ENCODE measurements around the gene CHDH.

CHDH gene

GRCh38 chr3:53807117-53807810 lies 39.0 kb downstream of the CHDH start:
- DNase-seq = no peak

GRCh38 chr3:53806182-53807116 lies 39.8 kb downstream of the CHDH start:
- peak; percentile 29 to 69 for DNase-seq

- DNase-seq = no peak
Measured at GRCh38 chr3:53805463-53806159, 40.6 kb downstream of the CHDH start.

GRCh38 chr3:53804697-53805462 lies 41.3 kb downstream of the CHDH start:
- peak in 1 of 2 experiments; percentile 13 for DNase-seq

GRCh38 chr3:53803816-53804695 lies 42.2 kb downstream of the CHDH start:
- DNase-seq = no peak

GRCh38 chr3:53803124-53803815 lies 42.9 kb downstream of the CHDH start:
- DNase-seq = peak; percentile 32 to 81

- DNase-seq = no peak
Measured at GRCh38 chr3:53802256-53802880, 43.9 kb downstream of the CHDH start.

- no peak for DNase-seq
Measured at GRCh38 chr3:53801319-53801718, 44.9 kb downstream of the CHDH start.

GRCh38 chr3:53800041-53800906 lies 45.9 kb downstream of the CHDH start:
- no peak for DNase-seq

- DNase-seq = no peak
Measured at GRCh38 chr3:53799338-53799865, 46.8 kb downstream of the CHDH start.

- no peak for DNase-seq
Measured at GRCh38 chr3:53798144-53798543, 48.1 kb downstream of the CHDH start.

GRCh38 chr3:53795789-53796560 lies 50.2 kb downstream of the CHDH start:
- DNase-seq = peak; percentile 19 to 63

- DNase-seq = no peak
Measured at GRCh38 chr3:53795176-53795575, 51.0 kb downstream of the CHDH start.

- DNase-seq = no peak
Measured at GRCh38 chr3:53794597-53794996, 51.6 kb downstream of the CHDH start.

GRCh38 chr3:53792866-53793265 lies 53.4 kb downstream of the CHDH start:
- DNase-seq = no peak

- DNase-seq = no peak
Measured at GRCh38 chr3:53791317-53791716, 54.9 kb downstream of the CHDH start.

- no peak for DNase-seq
Measured at GRCh38 chr3:53790470-53790869, 55.7 kb downstream of the CHDH start.

GRCh38 chr3:53789459-53789858 lies 56.8 kb downstream of the CHDH start:
- DNase-seq = no peak
